MM.1S (cell line): ENCODE results near the gene FYN.

Source experiments
- DNase-seq: peaks from one replicate; pipeline ENCODE4 v3.0.0-alpha.2; 2015
- H2AFZ ChIP-seq: fragments of 300-600 bp; sonication (generic); 2 replicates; pipeline ENCODE4 v1.6.0; 2016; ENCODE audit warnings: antibody characterized with exemption, low read length
- H3F3A ChIP-seq: fragments of 300-600 bp; sonication (generic); 2 replicates; pipeline ENCODE4 v1.6.1; 2016; ENCODE audit warnings: mild to moderate bottlenecking, antibody characterized with exemption, low read length, moderate library complexity, mixed read lengths; ENCODE audit not compliant: insufficient read depth
- H3K27ac ChIP-seq: fragments of 300-600 bp; sonication (generic); 2 replicates; pipeline ENCODE4 v1.5.1; 2016; ENCODE audit warnings: mild to moderate bottlenecking, low read length
- H3K27me3 ChIP-seq: fragments of 300-600 bp; sonication (generic); replicated peaks from 2 replicates; pipeline ENCODE4 v1.6.0; 2016; ENCODE audit warnings: low read length; ENCODE audit not compliant: insufficient read depth
- H3K36me3 ChIP-seq: fragments of 300-600 bp; sonication (generic); replicated peaks from 2 replicates; pipeline ENCODE4 v1.6.1; 2016; ENCODE audit warnings: mild to moderate bottlenecking, low read length, mixed read lengths; ENCODE audit not compliant: insufficient read depth
- H3K4me1 ChIP-seq: fragments of 300-600 bp; sonication (generic); 2 replicates; pipeline ENCODE4 v1.6.1; 2016; ENCODE audit warnings: low read length, mixed read lengths
- H3K4me2 ChIP-seq: fragments of 300-600 bp; sonication (generic); 2 replicates; pipeline ENCODE4 v1.6.0; 2016; ENCODE audit warnings: low read depth, low read length
- H3K4me3 ChIP-seq: fragments of 300-600 bp; sonication (generic); 2 replicates; pipeline ENCODE4 v1.5.1; 2016; ENCODE audit warnings: low read length, mixed read lengths
- H3K79me2 ChIP-seq: fragments of 300-600 bp; sonication (generic); 2 replicates; pipeline ENCODE4 v1.6.1; 2016; ENCODE audit warnings: mixed run types, low read length, mixed read lengths
- H3K9ac ChIP-seq: fragments of 300-600 bp; sonication (generic); 2 replicates; pipeline ENCODE4 v1.6.1; 2016; ENCODE audit warnings: low read length, mixed read lengths
- H3K9me2 ChIP-seq: fragments of 300-600 bp; sonication (generic); replicated peaks from 2 replicates; pipeline ENCODE4 v1.6.1; 2016; ENCODE audit warnings: mild to moderate bottlenecking, low read length, mixed read lengths; ENCODE audit not compliant: insufficient read depth
- H3K9me3 ChIP-seq: fragments of 300-600 bp; sonication (generic); replicated peaks from 2 replicates; pipeline ENCODE4 v1.6.1; 2016; ENCODE audit warnings: mild to moderate bottlenecking, low read length, mixed read lengths; ENCODE audit not compliant: insufficient read depth
- H4K20me1 ChIP-seq: fragments of 300-600 bp; sonication (generic); 2 replicates; pipeline ENCODE4 v1.6.1; 2016; ENCODE audit warnings: mild to moderate bottlenecking, low read length, moderate library complexity, mixed read lengths; ENCODE audit not compliant: insufficient read depth
- CTCF ChIP-seq: fragments of 300-600 bp; sonication (generic); IDR thresholded peaks from 2 replicates; pipeline ENCODE4 v1.5.1; 2016; ENCODE audit warnings: antibody characterized with exemption, low read length, mixed read lengths
- EZH2 ChIP-seq: fragments of 300-600 bp; sonication (generic); optimal IDR thresholded peaks from 2 replicates; pipeline ENCODE3; 2017; ENCODE audit warnings: low read depth, mild to moderate bottlenecking, antibody characterized with exemption, low read length, mixed read lengths
- EZH2phosphoT487 ChIP-seq: fragments of 300-600 bp; sonication (generic); IDR thresholded peaks from 2 replicates; pipeline ENCODE4 v1.6.1; 2018; ENCODE audit warnings: antibody characterized with exemption, low read length

Gene FYN

GRCh38 chr6:111679126-111679858, 194.0 kb downstream of the FYN start:
- Histone ChIP-seq H3K27me3 (no peaks in the 10 kb centered on the region), H3K9ac (no peak overlapping the region), H2AFZ (no peak overlapping the region), H3K27ac (no peak overlapping the region), H4K20me1 (no peaks in the 10 kb centered on the region), H3K9me2 (no peaks in the 10 kb centered on the region), H3K4me1 (no peaks in the 10 kb centered on the region), H3F3A (no peaks in the 10 kb centered on the region), H3K79me2 (no peaks in the 10 kb centered on the region), H3K9me3 (no peaks in the 10 kb centered on the region), H3K4me2 (no peak overlapping the region), H3K4me3 (no peak overlapping the region), H3K36me3 (no peaks in the 10 kb centered on the region)
- no peak for DNase-seq
- TF ChIP-seq CTCF (no peak), EZH2phosphoT487 (no peak), EZH2 (no peak)

GRCh38 chr6:111677249-111677990, 195.8 kb downstream of the FYN start:
- no peak for DNase-seq
- no peak overlapping the region for H2AFZ ChIP-seq
- no peak overlapping the region for H3K27ac ChIP-seq
- no peaks in the 10 kb centered on the region for H3K79me2 ChIP-seq
- H3K36me3 ChIP-seq = no peaks in the 10 kb centered on the region
- no peaks in the 10 kb centered on the region for H3K4me1 ChIP-seq
- H3K4me2 ChIP-seq = no peak overlapping the region
- H3K9me2 ChIP-seq = no peaks in the 10 kb centered on the region
- H4K20me1 ChIP-seq = no peaks in the 10 kb centered on the region
- H3K4me3 ChIP-seq = no peak overlapping the region
- H3K27me3 ChIP-seq = no peaks in the 10 kb centered on the region
- no peaks in the 10 kb centered on the region for H3K9me3 ChIP-seq
- H3K9ac ChIP-seq = no peak overlapping the region
- H3F3A ChIP-seq = no peaks in the 10 kb centered on the region
- TF ChIP-seq EZH2 (no peak), EZH2phosphoT487 (no peak), CTCF (no peak)

- H3K27ac ChIP-seq = no peak overlapping the region
- H3K79me2 ChIP-seq = no peaks in the 10 kb centered on the region
- no peaks in the 10 kb centered on the region for H3K4me1 ChIP-seq
- no peak overlapping the region for H3K4me3 ChIP-seq
- no peaks in the 10 kb centered on the region for H3K36me3 ChIP-seq
- H2AFZ ChIP-seq = no peak overlapping the region
- H4K20me1 ChIP-seq = no peaks in the 10 kb centered on the region
- H3F3A ChIP-seq = no peaks in the 10 kb centered on the region
- TF ChIP-seq CTCF (no peak), EZH2 (no peak), EZH2phosphoT487 (no peak)
- H3K4me2 ChIP-seq = no peak overlapping the region
- no peak for DNase-seq
- no peaks in the 10 kb centered on the region for H3K27me3 ChIP-seq
- H3K9me3 ChIP-seq = no peaks in the 10 kb centered on the region
- H3K9ac ChIP-seq = no peak overlapping the region
- H3K9me2 ChIP-seq = no peaks in the 10 kb centered on the region
Measured at GRCh38 chr6:111676383-111676782, 196.9 kb downstream of the FYN start.
